Activated CD4-positive, alpha-beta T cell treated with anti-CD3 and anti-CD28 coated beads for 24 hours (primary cell): ENCODE results near the gene KLHL29.

Experiments
- DNase-seq, 2 donors: peaks; one replicate each; pipeline ENCODE4 v3.0.0-alpha.2; 2020; ENCODE audit warnings: low read depth in 2 of 2

Gene KLHL29

GRCh38 chr2:23512778-23513177 lies 127.8 kb downstream of the KLHL29 start:
- no peak for DNase-seq

DNA sequence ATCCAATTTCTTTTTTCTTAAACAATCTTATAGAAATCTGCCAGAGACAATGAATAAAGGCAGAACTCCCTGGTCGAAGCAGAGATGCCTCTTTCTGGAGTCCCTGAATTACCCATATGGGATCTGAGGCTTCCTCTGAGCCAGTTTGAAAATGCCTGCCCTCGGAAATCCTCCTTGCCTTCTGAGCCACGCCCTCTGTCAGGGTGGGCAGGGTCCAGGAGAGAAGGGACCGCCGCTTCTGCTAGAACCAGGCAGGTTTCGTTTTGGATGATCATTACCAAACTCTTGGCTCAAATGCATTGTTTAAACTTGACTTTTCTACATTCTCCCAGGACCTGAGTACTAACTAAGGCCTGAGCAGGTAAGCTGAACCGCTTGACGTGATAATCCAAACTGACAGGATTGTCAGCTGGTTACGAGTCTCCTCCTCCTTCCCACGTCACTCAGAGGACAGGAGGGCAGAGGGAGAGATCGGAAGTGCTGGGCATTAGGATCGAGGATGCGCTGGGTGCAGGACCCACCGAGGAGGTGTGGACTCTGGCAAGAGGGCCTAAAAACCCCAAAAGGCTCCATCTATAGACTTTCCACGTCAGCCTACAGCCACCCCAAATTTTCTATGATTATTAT lies 128.4 kb downstream of the KLHL29 start:
- no peak for DNase-seq

DNA sequence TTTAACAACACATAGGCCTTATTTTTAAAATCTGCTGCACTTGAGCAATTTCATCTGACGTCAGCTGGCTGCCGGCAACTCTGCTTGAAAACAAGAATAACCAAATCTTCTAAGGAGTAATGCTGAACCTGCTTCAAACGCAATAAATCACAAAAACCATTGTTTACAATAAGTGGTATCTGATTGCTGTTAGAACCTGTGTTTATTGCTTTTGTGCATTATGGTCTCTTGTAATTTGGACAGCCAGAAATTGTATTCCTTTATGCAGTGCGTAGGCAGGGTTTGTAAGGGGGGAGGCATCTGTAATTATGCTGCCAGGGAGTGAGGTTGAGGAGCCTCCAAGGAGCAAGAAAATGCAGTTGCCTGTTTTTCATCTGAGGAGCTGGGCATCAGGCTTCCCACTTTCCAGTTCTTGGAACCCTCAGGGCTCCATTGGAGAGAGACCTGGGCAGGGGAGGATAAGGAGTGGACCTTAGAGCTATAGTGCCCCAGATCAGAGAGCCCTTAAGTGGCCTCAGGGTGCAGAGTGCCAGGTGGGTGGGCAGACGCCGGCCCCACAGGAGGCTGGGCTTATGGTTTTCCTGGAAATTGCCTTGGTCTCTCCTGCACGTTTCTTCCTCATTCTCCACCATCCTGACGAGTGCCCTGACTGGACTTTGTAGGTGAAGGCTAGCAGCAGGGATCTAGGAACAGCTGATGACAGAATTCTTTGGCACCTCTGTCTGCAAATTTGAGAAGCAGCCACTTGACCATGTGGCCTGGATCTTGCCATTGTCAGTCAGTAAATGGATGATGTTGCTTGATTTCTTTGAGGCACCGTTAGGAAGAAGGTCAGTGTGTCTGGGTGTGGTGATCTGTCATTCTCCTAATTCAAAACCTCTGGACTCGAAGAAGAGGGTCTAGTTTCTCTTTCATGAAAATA lies 129.2 kb downstream of the KLHL29 start:
- DNase-seq, result no peak

DNA sequence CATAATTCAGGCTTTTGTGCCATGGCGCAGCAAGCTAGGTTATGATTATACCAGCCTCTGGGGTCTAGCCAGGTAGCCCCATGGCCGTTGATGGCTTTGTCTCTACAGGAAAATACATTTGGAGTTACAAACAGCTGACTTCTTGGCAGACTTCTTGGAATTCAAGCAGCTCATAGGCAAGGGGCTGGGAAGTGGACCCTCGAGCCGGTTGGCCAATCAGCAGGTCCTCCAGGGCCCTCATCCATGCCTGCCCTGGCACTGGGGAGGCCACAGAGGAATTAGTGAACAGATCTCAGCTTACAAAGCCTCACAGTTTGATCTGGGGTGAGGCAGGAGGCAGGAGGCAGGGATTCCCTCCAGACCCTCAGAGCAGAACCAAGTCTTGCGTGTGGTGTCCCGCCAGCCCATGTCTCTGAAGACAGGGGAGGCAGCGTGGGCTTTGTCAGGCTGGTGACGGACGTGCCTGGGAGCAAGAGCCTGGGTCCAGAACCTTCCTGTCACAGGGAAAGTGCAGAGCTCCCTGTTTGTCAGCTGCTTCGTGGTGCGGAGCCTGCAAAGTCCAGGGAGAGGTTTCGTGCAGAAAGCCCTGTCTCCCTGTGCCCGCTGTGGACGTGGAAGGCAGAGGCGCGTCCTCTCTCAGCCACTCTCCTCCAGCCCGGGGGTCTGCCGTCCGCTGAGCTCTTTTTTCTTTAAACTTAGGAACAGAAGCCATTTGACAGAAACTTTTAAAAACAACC lies 131.7 kb downstream of the KLHL29 start:
- no peak for DNase-seq

DNA sequence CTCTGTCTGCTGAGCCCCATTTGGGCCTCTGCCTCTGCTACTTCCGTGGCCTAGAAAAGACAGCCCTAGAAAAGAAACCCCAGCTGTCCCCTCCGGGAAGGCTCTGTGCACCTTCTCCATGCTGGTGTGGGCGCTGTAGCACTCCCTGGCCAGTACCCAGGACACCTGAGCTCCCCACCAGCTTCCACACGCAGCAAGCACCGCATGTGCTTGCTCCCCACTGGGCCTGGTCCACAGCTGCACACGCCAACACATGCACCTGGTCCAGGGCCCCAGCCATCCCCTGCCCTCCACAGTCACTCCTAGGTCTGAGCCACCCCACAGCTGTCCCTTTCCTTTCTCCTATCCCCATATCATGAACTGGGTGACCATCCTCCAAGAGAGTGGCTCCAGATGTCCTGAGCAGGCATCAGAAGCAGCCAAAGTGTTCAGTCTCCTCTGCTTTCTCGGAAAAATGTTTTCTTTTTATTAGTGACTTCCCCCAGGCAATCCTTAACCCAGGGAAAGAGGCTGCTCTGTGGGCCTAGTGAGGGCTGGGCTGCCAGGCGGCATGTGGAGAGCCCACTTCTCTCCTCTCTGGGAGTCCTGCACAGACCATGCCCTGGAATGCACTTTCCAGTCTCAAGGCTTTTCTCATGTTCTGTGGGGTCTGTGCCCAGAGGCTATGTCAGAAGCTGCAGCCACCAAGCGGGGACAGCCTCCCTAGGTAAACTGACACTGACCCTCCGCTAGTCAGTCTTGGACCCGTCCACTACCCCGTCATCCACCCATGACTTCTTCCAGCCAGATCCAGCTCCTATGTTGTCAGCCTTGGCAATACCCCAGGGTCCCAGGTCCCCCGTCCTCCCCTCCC lies 133.7 kb downstream of the KLHL29 start:
- DNase-seq, result no peak

GRCh38 chr2:23519334-23519651 lies 134.3 kb downstream of the KLHL29 start:
- DNase-seq, result no peak

DNA sequence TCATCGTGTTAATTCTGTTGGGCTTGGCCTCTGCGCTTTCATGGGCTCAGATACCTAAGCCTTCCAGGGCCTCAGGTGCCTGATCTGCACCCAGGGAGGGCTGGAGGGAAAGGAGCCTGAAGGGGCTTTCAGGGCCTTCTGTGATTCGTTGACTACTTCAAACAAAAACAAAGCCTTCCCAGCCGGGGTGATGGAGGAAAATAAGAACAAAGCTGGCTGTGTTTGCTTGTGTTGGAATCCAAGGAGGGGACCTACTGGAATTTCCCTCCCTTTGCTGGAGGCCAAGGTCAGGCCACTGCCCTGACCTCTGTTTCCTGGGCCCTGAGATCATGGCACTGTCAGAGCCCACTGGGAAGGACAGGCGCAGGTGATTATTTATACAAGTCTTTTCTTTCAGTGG lies 135.3 kb downstream of the KLHL29 start:
- DNase-seq, result no peak

DNA sequence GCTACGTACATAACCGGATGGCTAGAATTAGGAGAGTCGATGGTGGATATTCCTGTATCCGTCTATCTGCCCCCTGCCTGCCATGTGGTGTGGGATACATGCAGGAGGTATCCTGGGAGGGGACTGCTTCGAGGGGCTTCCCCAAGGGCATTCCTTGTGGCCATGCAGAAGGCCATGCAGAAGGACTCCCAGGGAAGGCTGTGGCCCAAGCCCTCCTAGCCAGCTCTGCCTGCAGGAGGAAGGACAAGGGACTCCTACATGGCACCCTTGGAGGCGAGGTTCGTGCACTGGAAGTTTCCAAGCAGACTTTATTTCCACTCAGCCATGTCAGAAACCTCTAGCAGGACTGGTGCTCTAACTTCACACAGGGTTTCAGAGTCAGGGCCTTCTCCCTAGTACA lies 136.1 kb downstream of the KLHL29 start:
- DNase-seq, result no peak

GRCh38 chr2:23522726-23523372 lies 137.9 kb downstream of the KLHL29 start:
- no peak for DNase-seq

DNA sequence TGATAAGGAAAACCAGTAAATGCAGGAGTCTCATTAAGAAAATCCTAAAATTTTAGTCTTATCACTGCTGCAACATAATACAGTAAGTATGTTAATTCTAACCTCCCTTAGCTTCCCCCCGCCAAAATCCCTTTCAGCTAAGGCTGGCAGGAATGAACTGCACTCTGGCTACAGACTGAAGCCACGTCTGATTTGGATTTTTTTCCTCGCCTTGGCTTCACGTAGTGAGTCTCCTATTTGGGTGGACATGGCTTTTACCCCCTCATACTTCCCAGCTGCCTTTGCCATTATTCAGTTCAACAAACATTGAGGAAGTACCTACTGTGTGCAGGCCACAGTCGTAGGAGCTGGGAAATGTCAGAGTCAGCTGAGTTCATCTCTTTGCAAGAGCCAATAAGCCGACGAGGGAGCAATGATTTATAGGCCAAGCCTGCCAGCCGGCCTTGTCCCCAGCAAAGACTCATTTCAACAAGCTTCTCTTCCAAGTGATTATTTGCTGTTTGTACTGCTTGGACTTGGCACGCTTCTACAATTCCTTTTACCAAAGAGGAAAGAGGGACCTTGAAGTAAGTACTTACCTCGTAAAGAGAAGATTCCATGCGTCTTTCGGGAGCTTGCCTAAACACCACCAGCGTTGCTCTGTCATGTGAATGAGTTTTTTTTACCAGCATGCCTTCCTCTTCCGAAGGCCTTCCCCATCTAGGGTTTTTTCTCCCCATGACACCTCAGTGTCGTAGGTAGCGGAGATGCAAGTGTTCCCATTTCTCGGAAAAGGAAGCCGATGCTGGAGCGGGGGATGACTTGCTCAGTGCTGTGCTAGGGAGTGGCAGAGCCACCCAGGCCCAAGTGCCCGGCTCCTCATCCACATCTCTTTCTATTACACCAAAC lies 138.6 kb downstream of the KLHL29 start:
- DNase-seq, result no peak

DNA sequence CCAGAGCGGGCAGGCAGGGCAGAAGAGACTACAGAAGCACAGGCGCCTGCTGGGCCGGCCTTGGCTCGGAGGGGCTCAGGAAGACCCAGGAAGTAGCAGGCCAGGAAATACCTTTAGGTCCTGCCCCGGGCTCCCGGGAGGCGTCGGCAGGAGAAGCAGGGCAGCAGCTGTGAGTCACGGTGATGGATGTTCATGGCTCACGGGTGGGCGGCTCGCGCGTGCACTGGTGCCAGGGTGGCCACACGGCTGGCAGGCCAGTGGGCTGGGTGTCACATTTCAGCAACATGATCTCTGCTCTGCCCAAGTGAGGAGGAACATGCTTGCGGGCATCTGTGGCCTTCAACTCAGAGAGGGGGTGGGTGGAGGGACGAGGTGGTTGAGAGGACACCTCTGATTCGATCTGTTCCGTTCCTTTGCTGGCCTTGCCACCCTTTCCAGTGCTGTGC lies 139.3 kb downstream of the KLHL29 start:
- DNase-seq, result no peak

DNA sequence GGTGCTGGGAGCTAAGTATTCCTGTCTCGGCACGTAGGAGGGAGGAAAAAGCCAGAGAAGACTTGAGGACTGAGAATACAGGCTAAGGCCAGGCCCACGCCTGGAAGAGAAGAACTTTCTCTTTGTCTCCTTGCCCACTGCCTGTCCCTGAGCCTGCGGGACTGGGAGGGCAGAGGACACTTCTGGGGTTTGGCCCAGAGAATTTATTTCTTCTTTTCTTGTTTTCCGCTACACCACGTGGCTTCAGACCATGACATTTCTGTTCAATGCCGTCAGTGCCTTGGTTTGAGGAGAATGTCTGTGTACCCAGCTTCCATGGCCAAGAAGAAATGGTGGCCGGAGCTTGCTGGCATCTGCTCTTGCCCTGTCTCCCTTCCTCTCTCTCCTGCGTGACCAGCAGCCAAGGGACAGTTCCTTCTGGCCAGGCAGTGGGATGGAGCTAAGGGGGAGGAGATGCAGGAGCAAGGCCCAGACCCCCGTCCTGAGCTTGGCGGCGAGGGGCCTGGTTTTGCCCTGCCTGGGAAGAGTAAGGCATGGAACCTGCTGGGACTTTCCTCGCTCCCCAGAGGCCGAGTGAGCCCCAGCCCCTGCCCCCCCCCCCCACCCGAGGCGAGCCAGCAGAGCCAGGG lies 140.3 kb downstream of the KLHL29 start:
- no peak for DNase-seq

DNA sequence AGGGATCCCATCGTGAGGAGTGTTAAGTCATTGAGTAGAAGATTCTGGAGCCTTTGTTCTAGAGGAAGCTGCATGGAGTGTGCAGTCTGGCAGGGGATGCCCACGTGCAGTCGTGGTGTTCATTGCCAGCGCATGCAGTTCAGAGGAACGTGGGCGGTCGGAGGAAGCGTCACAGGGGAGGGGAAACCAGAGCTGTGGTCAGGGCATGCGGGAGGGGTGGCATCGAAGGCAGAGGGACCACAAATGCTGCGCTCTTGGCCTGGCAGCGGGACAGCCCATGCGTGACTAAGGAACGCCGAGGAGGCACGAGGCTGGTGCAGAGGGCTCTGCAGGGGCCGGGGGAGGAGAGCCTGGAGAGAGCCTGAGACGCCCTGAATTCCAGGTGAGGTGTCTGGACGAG lies 141.1 kb downstream of the KLHL29 start:
- no peak for DNase-seq

DNA sequence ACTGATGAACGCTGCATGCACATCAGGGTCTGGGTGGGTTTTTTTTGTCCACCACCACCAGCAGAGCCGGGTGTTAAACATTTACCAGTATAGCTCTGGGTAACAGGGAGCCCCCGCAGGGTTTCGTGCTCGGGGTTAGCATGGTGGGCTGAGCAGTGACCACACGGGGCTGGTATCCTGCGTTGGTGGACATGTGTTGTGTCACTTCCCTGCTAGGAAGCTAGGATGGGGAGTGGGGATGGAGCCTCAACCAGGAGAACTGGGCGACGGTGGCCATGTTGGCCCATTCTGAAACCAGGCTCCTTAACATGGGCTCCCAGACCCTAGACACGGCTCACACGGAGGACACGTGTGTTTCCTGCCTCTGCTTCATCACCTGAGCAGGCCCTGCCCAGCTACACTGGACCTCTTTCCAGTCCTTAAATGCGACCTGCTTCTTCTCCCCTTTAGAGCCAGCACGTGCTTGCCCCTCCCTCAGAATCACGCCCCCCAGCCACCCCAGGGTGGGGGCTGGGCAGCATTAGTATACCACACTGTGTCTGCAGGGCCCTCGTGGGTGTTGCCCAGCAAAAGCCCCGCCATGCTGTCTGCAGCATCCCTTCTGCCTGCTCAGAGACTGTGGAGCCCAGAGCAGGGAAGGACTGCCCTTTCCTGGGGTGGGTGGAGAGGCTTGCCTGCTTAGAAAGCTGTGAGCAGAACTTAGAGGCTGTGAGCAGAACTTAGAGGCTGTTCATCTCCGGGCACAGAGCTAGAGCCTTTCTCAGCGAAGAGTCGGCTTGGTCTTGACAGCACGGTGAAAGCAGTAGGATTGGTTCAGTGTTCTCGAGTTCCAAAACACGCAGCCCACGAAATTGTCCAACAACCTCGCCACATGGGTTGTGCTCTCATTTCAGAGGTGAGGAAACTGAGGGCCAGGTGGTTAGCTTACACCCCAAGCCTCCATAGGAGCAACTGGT lies 142.1 kb downstream of the KLHL29 start:
- DNase-seq, result no peak

DNA sequence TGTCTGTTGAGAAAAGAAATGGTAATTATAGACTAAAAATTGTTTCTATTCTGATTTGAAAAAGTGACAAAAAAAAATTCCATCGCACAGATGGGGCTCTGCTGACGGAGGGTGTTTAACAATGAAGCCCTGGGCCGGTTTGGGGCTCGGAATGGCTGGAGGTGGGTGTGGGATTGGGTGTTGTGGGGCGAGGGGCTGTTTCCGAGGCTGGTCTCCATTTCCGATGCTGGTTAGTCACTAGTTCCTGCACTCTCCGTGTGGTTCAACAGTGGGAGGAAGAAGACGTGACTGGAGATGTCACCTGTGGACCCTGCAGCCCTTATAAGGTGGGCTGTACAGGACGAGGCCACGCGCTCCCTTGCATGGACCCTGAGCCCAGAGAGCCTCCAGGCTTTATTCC lies 143.2 kb downstream of the KLHL29 start:
- no peak for DNase-seq

- DNase-seq, result no peak
Measured at GRCh38 chr2:23528690-23529089, 143.7 kb downstream of the KLHL29 start.

DNA sequence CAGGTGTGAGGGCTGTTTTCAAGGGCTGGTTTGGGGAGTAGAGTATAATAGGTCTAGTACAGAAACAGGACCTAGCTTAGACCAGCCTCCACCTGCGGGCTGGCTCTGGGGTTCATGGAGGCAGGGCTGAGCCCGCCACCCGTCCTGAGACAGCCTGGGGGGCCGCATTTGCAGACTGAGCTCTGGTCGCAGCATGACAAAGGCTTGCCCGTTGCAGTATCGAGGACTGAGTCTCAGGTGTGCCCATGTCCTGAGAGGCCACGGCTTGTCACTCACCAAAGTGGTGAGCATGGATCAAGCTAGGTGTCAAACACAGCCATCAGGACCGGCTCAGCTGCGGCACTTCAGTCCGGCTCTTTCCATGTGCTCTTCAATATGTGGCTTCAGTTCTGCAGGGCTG lies 144.7 kb downstream of the KLHL29 start:
- no peak for DNase-seq

DNA sequence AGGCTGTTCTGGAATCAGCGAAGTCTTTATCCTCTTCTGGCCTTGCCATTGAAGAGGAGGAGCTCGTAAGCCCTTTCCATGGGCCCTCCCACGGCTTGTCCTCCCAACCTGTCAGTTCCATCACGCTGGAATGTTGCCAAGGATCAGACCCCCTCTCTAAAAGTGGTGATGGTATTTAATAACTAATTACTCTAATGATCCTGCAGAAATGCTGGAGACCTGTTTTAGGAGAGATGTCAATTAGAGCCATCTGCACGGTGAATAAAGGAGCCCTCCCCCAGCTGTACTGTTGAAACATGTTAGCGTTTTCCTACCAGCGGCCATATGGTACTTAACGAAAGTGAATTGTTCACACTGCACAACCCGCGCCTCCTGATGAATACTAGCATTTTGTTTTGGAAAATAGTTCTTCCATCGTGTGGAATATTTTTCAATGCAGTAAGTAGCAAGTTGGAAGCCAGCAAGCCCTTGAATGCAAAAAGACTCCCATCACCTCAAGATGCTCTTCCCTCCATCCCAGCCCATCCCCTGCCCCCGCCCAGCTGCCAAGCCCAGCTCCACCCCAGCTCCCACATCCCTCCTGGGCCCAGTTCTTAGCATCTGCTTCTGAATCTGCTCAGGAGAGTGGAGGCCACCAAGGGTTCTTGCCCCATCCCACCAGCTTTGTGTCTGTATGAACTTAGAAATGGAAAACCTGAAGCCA lies 145.4 kb downstream of the KLHL29 start:
- no peak for DNase-seq
